Measurements from ENCODE around the gene UBE2L6.
A peak's percentile ranks its signal among the peaks of the same experiment; 100 is the strongest.

Gene UBE2L6

DNA sequence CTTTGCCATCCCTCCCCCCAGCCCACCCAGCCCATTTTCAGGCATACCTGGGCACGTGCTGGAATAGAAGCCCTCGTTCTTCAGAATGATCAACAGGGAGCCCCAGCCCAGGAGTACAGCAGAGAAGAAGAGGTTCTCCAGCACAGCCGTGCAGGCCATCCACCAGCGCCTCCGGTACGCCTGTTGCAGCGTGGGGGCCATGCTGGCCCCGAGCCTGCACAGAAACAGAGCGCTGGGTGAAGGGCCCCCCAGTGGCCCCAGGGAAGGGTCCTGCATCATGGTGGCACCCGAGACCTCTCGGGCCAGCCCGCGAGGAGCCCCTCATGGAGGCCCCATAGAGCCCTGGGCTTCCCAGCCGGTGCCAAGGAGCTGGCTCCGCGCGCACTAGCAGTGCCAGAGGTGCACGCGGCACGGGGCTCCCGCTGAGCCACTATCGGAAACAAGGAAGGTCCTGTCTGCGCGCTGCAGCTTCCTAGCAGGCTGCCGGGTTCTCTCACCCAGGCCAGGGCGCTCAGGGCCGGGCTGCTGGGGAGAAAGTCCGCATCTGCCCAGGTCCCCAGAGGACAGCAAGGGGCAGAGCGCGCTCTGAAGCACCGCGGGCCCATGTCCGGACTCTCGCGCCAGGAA, 53.4 kb downstream of the UBE2L6 start:
- in situ Hi-C loops (cut with HindIII; ENCODE audit: low sequenced_read_pairs), result no loop called here
- DNase-seq (ENCODE audit: low read depth, low spot score), result peak; percentile 22
- H3K4me3 ChIP-seq (ENCODE audit: low read depth, low read length), result peak overlapping the region; percentile 71
- TF ChIP-seq, protein P1, sequence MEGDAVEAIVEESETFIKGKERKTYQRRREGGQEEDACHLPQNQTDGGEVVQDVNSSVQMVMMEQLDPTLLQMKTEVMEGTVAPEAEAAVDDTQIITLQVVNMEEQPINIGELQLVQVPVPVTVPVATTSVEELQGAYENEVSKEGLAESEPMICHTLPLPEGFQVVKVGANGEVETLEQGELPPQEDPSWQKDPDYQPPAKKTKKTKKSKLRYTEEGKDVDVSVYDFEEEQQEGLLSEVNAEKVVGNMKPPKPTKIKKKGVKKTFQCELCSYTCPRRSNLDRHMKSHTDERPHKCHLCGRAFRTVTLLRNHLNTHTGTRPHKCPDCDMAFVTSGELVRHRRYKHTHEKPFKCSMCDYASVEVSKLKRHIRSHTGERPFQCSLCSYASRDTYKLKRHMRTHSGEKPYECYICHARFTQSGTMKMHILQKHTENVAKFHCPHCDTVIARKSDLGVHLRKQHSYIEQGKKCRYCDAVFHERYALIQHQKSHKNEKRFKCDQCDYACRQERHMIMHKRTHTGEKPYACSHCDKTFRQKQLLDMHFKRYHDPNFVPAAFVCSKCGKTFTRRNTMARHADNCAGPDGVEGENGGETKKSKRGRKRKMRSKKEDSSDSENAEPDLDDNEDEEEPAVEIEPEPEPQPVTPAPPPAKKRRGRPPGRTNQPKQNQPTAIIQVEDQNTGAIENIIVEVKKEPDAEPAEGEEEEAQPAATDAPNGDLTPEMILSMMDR (IDR thresholded peaks at IDR 0.05; ENCODE audit: low read depth, low read length), result no peak

DNA sequence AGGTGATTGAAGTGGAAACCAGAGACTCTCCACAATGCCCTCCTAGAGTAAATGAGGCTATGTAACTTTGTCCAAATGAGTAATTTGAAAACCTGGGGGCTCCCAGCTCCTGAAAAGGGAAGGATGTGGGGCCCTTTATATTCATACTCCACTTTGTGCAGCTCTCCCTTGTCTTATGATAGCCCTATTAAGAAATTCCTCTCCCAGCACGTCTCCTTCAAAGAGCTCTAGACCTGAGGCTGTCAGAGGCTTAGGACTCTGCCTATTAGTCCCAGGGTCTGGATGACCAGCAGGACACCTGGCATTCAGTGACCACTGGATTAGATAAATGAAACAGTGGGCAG, 54.0 kb downstream of the UBE2L6 start:
- DNase-seq (ENCODE audit: low read depth, low spot score), result no peak
- H3K4me3 ChIP-seq (ENCODE audit: low read depth, low read length), result no peak overlapping the region
- in situ Hi-C loops (cut with HindIII; ENCODE audit: low sequenced_read_pairs), result no loop called here
- TF ChIP-seq, protein P1 (IDR thresholded peaks at IDR 0.05; ENCODE audit: low read depth, low read length), result no peak

DNA sequence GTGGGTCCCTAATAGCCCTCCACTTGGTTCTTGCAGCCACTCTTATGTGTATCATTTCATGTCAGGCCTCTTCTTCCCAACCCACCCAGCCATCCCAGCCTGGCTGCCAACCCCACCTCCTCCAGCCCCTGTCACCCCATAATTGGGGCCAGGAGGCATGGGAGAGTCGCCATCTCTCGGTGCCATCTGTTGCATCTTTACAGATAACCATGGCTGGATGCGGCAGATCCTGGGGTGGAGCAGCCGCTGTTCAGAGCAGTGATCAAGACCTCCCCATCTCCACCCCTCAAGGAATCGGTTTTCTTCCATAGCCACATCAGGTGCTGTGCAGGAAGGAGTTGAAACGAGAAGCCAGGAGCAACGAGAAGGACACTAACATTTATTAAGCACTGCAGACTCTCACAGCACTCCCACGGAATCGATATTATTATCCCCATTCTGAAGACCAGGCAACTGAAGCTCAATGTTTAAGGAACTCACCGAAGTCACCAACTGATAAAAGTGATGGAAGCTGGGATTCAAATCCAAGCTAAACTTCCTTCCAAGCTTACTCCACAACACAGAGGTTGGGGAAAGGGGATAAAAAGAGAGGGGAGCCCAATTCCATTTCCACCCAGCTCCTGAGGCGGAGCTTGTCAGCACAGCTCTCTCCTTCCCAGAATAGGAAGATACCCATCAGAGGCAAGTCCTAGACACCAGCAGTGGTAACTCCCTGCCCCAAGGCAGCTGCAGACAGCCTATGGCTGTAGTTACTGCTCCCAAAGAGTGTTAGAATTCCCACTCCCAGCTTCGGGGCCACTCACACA, 54.6 kb downstream of the UBE2L6 start:
- no peak for DNase-seq (ENCODE audit: low read depth, low spot score)
- H3K4me3 ChIP-seq (ENCODE audit: low read depth, low read length), result no peak overlapping the region
- in situ Hi-C loops (cut with HindIII; ENCODE audit: low sequenced_read_pairs), result no loop called here
- TF ChIP-seq, protein P1 (IDR thresholded peaks at IDR 0.05; ENCODE audit: low read depth, low read length), result no peak

DNA sequence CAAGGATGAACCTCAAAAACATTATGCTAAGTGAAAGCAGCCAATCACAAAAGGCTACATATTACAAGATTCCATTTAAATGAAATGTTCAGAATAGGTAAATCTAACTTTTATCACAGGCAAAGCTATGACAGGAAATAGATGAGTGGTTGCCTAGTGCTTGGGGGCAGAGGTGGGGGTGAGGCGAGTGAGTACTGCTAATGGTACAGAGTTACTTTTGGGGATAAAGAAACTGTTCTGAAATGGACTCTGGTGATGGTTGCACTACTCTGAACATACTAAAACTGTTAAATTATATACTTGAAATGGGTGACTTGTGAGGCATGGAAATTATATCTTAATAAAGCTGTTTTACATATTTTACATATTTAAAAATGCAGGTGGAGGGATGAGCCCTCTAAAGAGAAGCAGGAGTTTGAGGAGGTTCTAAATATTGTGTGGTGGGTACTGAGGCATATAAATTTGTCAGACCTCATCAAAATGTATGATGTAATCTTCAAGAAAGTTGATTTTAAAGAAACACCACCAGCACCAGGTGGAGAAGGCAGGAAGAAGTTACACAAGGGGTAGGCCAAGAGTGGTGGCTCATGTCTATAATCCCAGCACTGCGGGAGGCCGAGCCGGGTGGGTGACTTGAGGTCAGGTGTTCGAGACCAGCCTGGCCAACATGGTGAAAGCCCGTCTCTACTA, 55.6 kb downstream of the UBE2L6 start:
- TF ChIP-seq, protein P1 (IDR thresholded peaks at IDR 0.05; ENCODE audit: low read depth, low read length), result no peak
- in situ Hi-C loops (cut with HindIII; ENCODE audit: low sequenced_read_pairs), result no loop called here
- no peak for DNase-seq (ENCODE audit: low read depth, low spot score)
- no peak overlapping the region for H3K4me3 ChIP-seq (ENCODE audit: low read depth, low read length)

DNA sequence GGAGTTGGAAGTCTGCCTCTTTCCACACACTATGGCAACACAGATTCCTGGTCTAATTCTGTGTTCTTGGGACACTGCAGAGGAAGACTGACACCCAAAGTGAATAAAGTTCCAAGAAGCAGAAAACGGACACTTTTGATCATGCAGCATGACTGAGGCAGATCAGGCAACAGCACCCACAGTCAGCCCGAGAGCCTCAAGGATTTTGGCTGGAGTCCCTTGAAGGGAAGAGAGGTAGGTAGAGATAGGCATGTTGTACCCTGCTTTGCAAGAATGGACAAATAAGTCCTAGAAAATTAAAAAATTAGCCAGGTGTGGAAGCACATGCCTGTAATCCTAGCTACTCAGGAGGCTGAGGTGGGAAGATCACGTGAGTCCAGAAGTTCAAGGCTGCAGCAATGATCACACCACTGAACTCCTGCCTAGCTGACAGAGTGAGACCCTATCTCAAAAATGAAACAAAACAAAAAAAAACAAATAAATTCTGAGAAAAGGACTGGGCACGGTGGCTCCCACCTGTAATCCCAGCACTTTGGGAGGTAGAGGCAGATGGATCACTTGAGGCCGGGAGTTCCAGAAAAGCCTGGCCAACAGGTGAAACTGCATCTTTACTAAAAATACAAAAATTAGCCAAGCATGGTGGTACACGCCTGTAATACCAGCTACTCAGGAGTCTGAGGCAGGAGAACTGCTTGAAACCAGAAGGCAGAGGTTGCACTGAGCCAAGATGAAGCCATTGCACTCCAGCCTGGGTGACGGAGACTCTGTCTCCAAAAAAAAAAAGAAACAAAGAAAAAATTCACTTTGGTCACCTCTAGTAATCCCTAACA, 58.9 kb downstream of the UBE2L6 start:
- DNase-seq (ENCODE audit: low read depth, low spot score), result no peak
- no peak overlapping the region for H3K4me3 ChIP-seq (ENCODE audit: low read depth, low read length)
- TF ChIP-seq, protein P1 (IDR thresholded peaks at IDR 0.05; ENCODE audit: low read depth, low read length), result no peak
- in situ Hi-C loops (cut with HindIII; ENCODE audit: low sequenced_read_pairs), result no loop called here

DNA sequence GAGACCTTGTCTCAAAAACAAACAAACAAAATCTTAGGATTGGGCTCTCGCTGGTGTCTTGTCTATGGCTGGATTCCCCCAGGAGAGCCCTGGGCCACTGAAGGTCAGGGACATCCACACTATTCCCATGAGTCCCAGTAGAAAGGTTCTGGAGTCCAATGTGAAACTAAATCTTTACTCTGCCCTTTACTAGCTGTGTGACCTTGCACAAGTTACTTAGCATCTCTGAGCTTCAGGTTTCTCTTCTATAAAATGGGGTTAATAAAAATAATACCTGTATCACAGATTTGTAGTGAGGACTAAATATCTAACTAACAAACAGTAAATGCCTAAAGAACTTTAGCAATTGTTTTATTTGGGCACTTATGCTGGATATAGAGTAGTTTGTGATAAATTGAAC, 61.0 kb downstream of the UBE2L6 start:
- no peak overlapping the region for H3K4me3 ChIP-seq (ENCODE audit: low read depth, low read length)
- DNase-seq (ENCODE audit: low read depth, low spot score), result no peak
- TF ChIP-seq, protein P1 (IDR thresholded peaks at IDR 0.05; ENCODE audit: low read depth, low read length), result no peak
- in situ Hi-C loops (cut with HindIII; ENCODE audit: low sequenced_read_pairs), result no loop called here
